ENCODE data around the gene EFCAB8. TPM values are rescaled to one million over a fixed set of nuclear protein-coding genes. Genes with fewer than 3 reads are reported as not detected.

EFCAB8 gene
- total RNA-seq, 1 donor from 2014 or later, result 0.29 TPM

DNA sequence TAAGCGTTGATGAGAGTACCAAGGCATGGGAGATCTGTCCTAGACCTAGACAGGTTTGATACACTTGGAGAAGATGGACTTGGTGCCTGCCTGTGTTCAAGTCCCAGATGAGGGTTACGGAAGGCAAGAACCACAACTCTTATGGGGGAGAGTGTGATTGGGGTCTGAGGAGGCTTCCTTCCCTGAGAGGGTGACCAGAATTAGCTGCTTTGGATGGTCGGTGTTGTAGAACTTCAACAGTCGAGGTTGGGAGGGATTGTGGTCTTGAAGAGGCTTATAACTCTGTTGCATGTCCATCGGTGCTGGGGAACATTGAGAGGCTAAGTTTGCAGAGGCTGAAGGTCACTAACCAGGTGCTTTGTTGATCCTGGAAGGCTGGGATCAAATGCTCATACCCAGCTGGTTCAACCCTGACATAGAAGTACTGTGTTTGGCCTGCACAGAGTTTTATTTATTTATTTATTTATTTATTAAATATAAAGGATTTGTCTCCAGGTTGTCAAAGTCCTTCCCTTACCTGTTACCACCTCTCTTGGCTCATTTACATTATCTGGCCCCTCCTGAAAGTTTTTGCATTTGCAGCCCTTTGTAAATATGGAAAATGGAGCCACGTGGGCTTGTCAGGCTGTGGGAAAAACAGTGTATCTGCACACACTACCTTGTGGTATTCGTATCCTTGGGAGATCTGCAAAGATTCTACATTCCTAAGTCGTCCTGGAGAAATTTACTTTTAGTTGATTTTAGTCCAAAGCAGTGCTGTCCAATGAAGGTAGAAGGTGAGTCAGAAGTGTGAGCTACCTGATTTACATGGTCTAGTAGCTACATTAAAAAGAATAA lies 15.8 kb upstream of the EFCAB8 start:
- no peak for DNase-seq (ENCODE audit: low spot score, unreplicated experiment)
- Mint-ChIP-seq H3K4me1 (ENCODE audit: low read depth) (peaks cover 3% of the 10 kb centered on the region), H3K4me3 (ENCODE audit: low read depth) (no peak overlapping the region), H3K9me3 (ENCODE audit: low read depth) (no peaks in the 10 kb centered on the region), H3K27me3 (no peaks in the 10 kb centered on the region), H3K27ac (peak overlapping the region; percentile 43), H3K36me3 (ENCODE audit: insufficient read depth) (peaks cover 40% of the 10 kb centered on the region)
- TF ChIP-seq, protein P1, sequence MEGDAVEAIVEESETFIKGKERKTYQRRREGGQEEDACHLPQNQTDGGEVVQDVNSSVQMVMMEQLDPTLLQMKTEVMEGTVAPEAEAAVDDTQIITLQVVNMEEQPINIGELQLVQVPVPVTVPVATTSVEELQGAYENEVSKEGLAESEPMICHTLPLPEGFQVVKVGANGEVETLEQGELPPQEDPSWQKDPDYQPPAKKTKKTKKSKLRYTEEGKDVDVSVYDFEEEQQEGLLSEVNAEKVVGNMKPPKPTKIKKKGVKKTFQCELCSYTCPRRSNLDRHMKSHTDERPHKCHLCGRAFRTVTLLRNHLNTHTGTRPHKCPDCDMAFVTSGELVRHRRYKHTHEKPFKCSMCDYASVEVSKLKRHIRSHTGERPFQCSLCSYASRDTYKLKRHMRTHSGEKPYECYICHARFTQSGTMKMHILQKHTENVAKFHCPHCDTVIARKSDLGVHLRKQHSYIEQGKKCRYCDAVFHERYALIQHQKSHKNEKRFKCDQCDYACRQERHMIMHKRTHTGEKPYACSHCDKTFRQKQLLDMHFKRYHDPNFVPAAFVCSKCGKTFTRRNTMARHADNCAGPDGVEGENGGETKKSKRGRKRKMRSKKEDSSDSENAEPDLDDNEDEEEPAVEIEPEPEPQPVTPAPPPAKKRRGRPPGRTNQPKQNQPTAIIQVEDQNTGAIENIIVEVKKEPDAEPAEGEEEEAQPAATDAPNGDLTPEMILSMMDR (IDR thresholded peaks at IDR 0.05; ENCODE audit: unreplicated experiment), result no peak

- Mint-ChIP-seq H3K36me3 (ENCODE audit: insufficient read depth) (peaks cover 39% of the 10 kb centered on the region), H3K27ac (no peak overlapping the region), H3K4me1 (ENCODE audit: low read depth) (peaks cover 3% of the 10 kb centered on the region)
These were observed 12.9 kb upstream of the EFCAB8 start for GRCh38 chr20:32845786-32846185.

GRCh38 chr20:32846852-32847251 lies 11.9 kb upstream of the EFCAB8 start:
- no peaks in the 10 kb centered on the region for H3K27me3 Mint-ChIP-seq
- peaks cover 33% of the 10 kb centered on the region for H3K36me3 Mint-ChIP-seq (ENCODE audit: insufficient read depth)
- H3K9me3 Mint-ChIP-seq (ENCODE audit: low read depth), result no peaks in the 10 kb centered on the region
- peaks cover 3% of the 10 kb centered on the region for H3K4me1 Mint-ChIP-seq (ENCODE audit: low read depth)
- DNase-seq (ENCODE audit: low spot score, unreplicated experiment), result no peak
- TF ChIP-seq, protein P1 (IDR thresholded peaks at IDR 0.05; ENCODE audit: unreplicated experiment), result no peak
- H3K27ac Mint-ChIP-seq, result no peak overlapping the region
- no peak overlapping the region for H3K4me3 Mint-ChIP-seq (ENCODE audit: low read depth)

More at GRCh38 chr20:32845786-32846185, 12.9 kb upstream of the EFCAB8 start:
- H3K27me3 Mint-ChIP-seq, result no peaks in the 10 kb centered on the region
- H3K9me3 Mint-ChIP-seq (ENCODE audit: low read depth), result no peaks in the 10 kb centered on the region
- DNase-seq (ENCODE audit: low spot score, unreplicated experiment), result no peak
- TF ChIP-seq, protein P1 (IDR thresholded peaks at IDR 0.05; ENCODE audit: unreplicated experiment), result no peak
- H3K4me3 Mint-ChIP-seq (ENCODE audit: low read depth), result no peak overlapping the region

DNA sequence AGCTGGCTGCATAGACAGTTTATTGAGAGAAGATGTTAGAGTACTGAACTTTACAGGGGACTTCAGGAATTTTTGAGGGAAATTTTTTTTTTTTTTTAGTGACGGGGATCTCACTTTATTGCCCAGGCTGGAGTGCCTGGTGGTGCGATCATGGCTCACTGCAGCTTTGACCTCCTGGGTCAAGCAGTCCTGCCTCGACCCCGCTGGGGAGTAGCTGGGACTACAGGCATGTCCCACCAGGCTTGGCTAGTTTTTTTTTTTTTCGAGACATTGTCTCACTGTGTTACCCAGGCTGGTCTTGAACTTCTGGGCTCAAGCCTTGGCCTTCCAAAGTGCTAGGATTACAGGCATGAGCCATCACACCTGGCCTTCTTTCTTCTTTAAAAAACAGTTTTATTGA lies 10.8 kb upstream of the EFCAB8 start:
- no peaks in the 10 kb centered on the region for H3K9me3 Mint-ChIP-seq (ENCODE audit: low read depth)
- H3K27me3 Mint-ChIP-seq, result no peaks in the 10 kb centered on the region
- no peak overlapping the region for H3K27ac Mint-ChIP-seq
- TF ChIP-seq, protein P1 (IDR thresholded peaks at IDR 0.05; ENCODE audit: unreplicated experiment), result no peak
- no peak for DNase-seq (ENCODE audit: low spot score, unreplicated experiment)
- H3K4me1 Mint-ChIP-seq (ENCODE audit: low read depth), result no peaks in the 10 kb centered on the region
- no peak overlapping the region for H3K4me3 Mint-ChIP-seq (ENCODE audit: low read depth)
- peaks cover 25% of the 10 kb centered on the region for H3K36me3 Mint-ChIP-seq (ENCODE audit: insufficient read depth)

GRCh38 chr20:32848846-32849245 lies 9.9 kb upstream of the EFCAB8 start:
- TF ChIP-seq, protein P1 (IDR thresholded peaks at IDR 0.05; ENCODE audit: unreplicated experiment), result no peak
- H3K4me3 Mint-ChIP-seq (ENCODE audit: low read depth), result no peak overlapping the region
- no peaks in the 10 kb centered on the region for H3K27me3 Mint-ChIP-seq
- peaks cover 27% of the 10 kb centered on the region for H3K36me3 Mint-ChIP-seq (ENCODE audit: insufficient read depth)
- H3K4me1 Mint-ChIP-seq (ENCODE audit: low read depth), result no peaks in the 10 kb centered on the region
- H3K9me3 Mint-ChIP-seq (ENCODE audit: low read depth), result no peaks in the 10 kb centered on the region
- H3K27ac Mint-ChIP-seq, result no peak overlapping the region
- DNase-seq (ENCODE audit: low spot score, unreplicated experiment), result no peak
